ENCODE results near the gene APOF.

- TF ChIP-seq CTCF (conservative IDR thresholded peaks at IDR 0.05 in 1 of 2, IDR thresholded peaks at IDR 0.05 in 1 of 2; ENCODE audit: low read depth in 1 of 2, low read length in 2 of 2) (no peak), EZH2 (IDR thresholded peaks at IDR 0.05; ENCODE audit: low read length, missing control alignments) (no peak)
Measured at GRCh38 chr12:56359851-56360767, 2.5 kb downstream of the APOF start, which contains the start of gene STAT2.

Measured in fibroblast of lung (primary cell).